Measurements from ENCODE around the gene DLG2. TPM values are rescaled to one million over a fixed set of nuclear protein-coding genes. Genes with fewer than 3 reads are reported as not detected.
"Not testable (repeated sequence)": the region's sequence is repeated elsewhere in the genome, so short reads cannot be mapped to it uniquely, and the experiment has no call there.

Gene DLG2
- total RNA-seq, 2 donors from 2014 or later = 1.9 to 3.2 TPM

DNA sequence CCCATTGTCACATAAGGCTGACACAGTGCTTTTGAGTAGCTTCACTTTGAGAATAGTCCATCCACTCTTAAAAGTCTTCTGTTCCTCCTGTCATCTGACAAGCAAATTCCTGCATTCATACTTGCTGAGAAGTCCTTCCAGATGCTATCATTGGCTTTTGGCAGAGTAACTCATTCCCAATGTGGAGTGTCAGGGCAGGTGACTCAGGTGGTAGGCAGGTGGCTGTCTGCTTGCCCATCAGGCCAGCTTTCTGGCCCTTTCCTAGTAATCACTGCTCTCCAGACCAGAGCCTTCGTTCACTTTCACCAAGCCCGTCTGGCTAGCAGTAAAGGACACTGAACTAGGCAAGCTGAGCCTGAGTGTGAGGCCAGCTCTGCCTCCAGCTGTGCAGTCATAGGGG, 2178.5 kb downstream of the DLG2 start:
- no peak for DNase-seq
- no peak for ATAC-seq
- intact Hi-C loops (cut with DNase I, micrococcal nuclease) = no loop called here

DNA sequence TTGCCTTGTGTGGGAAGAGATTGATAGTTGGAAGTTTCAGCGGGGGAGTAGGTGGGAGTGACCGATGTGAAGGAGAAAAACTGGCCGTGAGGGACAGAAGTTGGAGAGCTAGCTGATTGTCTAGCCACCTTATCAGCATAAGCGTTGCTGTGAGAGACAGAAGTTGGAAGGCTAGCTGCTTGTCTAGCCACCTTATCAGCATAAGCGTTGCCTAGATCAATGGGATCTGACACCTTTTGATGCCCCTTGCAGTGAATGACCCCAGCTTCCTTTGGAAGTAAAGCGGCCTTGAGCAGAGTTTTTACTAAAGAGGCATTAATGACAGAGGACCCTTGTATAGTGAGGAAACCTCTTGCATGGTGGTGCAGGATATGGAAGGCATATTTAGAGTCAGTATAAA, 2183.3 kb downstream of the DLG2 start:
- ATAC-seq; DNase-seq; intact Hi-C loops (cut with DNase I, micrococcal nuclease): not testable (repeated sequence)

DNA sequence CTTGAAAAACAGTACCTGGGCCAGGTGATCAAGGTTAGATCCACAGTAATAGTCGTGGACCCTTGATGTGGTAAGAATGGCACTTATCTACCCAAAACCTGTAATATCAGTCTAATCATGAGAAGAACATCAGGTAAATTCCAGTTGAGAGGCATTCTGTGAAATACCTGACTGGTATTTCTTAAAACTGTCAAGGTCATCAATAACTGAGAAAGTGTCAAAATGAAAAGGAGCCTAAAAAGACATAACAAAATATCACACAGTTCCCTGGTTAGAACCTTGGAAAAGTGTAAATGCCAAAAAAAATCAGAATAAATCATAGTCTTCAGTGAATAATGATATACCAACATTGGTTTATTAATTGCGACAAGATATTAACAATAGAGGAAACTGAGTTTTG, 2185.5 kb downstream of the DLG2 start:
- DNase-seq (no peak), ATAC-seq (no peak)
- intact Hi-C loops (cut with DNase I, micrococcal nuclease) = no loop called here

DNA sequence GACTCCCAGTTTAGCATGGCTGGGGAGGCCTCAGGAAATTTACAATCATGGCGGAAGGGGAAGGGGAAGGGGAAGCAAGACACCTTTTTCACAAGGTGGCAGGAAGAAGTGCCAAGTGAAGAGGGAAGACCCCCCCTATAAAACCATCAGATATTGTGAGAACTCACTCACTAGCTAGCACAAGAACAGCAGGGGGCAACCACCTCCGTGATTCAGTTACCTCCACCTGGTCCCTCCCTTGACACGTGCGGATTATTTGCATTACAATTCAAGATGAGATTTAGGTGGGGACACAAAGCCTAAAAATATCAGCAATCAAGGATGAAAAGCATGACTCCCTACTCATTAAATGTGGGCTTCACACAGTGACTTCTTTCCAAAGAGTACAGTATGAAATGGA, 2186.0 kb downstream of the DLG2 start:
- DNase-seq = no peak
- ATAC-seq = no peak

DNA sequence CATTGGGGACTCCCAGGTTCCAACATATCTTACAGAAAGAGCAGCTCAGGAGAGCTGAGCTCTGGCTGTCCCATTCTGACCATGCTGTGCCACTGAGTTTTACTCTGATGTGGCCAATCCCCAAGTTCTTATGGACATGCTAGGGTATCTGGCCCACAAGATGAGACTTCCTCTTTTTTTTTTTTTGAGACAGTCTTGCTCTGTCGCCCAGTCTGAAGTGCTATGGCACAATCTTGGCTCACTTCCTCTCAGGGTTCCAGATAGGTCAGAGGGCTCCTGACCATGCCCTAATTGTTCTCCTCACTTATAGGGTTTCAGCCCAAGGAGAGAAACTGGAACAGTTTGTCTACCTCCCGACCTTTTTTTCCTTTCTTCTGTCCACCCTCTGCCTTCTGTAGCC, 2188.7 kb downstream of the DLG2 start:
- ATAC-seq (no peak), DNase-seq (no peak)
- intact Hi-C loops (cut with DNase I, micrococcal nuclease) = no loop called here

More for the DNA sequence above, 2186.0 kb downstream of the DLG2 start:
- intact Hi-C loops (cut with DNase I, micrococcal nuclease) = no loop called here

DNA sequence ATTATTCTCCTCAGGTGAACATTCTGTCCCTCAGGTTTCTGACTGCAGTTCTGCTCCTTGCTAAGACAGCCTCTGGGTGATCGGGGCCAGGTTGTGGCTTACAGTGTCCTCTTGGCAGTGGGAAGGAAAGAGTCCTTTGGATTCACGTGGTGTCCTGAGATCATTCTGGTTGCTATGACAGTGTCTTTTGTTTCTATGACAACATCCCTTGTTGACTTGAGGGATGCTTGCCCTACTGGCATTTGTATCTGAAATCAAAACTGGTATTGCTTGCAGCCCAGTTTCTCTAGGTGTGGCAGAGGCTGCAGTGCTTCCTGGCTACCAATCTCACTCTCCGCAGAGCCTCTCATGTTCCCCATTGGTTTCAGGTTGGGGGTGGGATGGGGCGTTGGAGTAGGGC, 2189.2 kb downstream of the DLG2 start:
- DNase-seq = no peak
- intact Hi-C loops (cut with DNase I, micrococcal nuclease) = no loop called here
- ATAC-seq = no peak

DNA sequence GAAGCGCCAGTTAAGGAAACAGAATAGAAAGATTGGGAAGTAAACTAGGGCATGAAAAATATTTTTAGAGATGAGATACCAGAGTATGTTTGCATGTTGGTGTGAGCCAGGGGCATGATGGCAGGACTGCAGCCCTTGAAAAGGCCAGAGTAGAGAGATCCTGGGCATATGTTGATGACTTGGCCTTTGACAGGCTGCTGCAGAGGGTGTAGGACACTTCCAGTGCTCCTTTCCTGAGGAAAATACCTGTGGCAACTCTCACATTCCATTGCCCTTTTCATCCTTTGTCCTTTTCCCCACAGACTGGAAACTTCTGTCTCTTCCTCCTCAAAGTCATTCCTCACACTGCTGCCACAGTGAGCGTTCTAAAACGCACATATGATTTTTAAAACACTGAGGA, 2190.3 kb downstream of the DLG2 start:
- ATAC-seq = no peak
- intact Hi-C loops (cut with DNase I, micrococcal nuclease) = no loop called here
- DNase-seq = no peak

DNA sequence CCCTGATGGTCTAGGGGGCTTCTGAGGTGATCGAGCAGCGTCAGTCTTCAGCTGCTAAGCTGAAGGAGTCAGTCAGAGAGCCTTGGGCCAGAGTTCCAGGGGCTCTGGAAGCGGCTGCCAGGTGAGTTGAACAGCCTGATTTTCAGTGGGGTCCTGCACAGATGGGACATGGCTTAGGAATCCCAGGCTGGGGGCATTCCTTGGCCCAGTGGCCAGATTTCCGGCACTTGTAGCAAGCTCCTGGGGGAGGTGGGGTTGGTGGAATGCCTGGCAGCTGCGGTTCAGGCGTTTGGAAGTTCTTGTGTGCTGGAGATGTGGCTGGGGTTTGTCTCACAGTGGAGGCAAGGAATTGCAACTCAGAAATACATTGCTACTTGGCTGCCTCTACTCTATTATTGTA, 2192.3 kb downstream of the DLG2 start:
- ATAC-seq; intact Hi-C loops (cut with DNase I, micrococcal nuclease); DNase-seq: not testable (repeated sequence)

DNA sequence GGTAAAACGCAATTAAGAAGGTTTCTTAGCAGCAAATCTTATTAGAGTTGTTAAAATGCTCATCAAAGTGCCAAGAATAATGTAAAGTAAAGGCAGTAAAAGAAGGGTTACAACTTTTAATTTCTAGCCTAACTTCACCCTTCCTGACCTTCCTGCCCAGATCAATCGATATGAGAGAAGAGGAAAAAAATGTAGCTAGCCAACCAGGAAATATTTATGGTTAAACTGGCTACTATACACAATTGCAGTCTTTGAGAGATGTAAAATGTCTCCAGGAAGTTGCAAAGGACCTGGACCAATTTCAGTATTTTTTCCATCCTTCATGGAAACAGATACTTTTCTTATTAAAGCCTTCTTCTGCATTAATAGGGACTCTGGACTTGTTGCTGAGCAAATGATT, 2199.2 kb downstream of the DLG2 start:
- no peak for ATAC-seq
- no peak for DNase-seq
- intact Hi-C loops (cut with DNase I, micrococcal nuclease) = no loop called here

DNA sequence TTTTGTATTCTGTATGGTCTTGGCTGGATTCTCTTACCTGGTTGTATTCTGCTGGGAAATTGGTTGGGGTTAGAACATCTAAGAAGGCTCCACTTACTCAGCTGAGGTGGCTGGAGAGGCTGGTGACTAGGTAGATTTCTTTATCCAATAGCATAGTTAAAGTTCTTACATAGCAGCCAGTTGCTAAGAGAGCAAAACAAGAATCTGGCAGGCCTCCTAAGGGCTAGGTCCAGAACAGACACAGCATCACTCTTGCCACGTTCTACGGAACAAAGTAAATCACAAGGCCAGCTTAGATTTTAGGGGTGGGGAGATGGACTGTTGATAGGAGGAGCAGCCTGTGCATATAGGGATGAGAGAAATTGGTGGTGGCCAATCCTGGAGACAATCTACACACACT, 2199.6 kb downstream of the DLG2 start:
- ATAC-seq (no peak), DNase-seq (no peak)
- intact Hi-C loops (cut with DNase I, micrococcal nuclease) = no loop called here

DNA sequence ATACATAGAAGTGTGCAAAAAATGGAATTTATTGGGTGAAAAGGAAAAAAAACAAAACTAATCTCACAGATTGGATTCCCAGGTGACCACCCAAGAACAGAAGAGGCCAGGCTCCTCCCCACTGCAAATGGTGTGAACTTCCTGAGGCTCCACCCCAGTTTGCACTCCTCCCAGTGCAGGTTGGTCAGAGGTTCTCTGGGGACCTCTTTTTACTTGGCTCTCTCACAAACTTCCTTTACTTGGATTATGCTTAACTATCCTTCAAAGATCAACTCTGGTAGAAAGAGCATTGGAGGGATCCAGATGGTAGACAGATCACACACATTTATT, 2202.0 kb downstream of the DLG2 start:
- DNase-seq = no peak
- no peak for ATAC-seq
- intact Hi-C loops (cut with DNase I, micrococcal nuclease) = no loop called here

DNA sequence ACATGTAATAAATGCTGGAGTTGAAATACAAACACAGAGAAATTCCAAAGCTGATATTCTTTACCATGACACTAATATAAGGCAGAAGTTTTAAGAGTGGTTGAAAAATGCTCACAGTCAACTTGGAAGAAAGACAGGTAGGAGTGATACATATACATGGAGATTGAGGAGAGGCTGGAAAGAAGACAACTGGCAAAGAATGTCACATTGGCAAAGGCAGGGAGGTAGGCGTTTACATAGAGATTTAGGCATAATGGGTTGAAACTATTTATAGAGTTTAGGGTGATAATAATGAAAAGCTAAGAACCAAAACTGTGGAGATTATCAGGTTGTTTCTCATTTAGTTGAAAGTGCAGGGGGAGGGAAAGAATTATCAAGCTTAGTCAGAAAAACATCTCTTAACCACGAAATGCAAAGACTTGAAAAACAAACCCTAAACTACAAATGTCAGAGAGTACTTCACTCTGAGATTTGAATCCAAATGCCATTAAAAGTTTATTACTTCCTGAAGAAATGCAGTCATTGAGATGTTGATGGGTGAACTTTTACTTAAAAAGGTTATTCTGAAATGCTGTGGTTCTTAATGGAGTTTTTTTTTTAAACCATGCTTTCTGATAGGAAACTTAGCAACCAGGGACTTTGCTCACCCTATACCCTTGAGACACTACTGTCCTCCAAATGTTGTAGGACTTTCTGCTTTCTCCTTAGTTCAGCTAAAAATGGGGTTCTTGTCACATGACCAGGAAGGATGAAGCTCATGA, 2202.6 kb downstream of the DLG2 start:
- no peak for DNase-seq
- intact Hi-C loops (cut with DNase I, micrococcal nuclease) = no loop called here
- ATAC-seq = no peak

DNA sequence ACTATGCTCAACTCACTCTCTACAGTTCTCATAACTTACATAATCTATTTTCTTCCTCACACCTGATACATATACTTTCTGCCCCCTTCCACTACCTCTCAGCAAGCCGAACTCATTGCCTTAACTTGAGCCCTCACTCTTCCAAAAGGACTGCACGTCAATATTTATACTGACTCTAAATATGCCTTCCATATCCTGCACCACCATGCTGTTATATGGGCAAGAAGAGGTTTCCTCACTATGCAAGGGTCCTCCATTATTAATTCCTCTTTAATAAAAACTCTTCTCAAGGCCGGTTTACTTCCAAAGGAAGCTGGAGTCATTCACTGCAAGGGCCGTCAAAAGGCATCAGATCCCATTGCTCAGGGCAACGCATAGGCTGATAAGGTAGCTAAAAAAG, 2204.5 kb downstream of the DLG2 start:
- intact Hi-C loops (cut with DNase I, micrococcal nuclease); DNase-seq; ATAC-seq: not testable (repeated sequence)

DNA sequence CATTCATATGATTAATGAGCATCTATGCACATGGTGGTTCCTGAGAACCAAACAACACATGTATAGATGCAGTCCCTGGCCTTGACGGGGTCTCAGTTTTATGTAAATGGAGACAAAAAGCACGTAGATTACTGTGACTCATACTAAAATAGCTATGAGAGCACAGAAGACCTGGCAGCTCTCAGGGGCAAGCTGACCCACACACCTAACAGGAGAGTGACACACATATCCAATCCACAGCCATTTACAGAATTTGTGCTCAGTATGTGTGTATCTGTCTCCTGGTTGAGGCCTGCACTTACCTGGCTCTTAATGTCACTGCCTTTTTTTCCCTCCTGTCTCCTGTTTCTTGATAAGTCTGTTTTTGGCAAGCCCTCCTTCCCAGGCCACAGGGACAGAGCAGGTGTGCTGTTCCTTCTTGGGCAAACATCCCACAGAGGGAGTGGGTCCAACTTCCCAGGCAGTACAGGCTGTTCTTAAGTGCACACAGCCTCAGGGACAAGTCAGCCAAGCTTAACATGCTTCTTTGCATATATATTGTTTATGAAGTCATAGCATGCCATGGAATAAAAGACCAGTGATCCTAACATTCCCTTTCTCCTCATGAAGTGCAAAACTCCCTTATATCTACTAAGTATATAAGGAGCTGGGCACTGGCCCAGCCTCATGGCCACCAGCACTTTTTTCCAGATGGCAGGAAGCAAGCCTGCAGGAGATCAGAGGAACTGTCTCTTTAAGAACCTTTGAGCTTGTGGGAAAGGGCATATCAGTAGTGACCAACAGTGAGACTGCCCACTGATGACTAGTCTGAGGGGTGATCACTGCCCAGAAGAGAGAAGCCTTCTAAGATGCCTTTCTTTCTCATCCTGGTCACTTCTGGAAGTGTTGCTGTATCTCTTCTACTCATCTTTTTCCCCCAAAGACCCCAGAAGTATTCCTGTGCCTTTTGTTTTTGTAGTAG, 2216.3 kb downstream of the DLG2 start:
- ATAC-seq = no peak
- intact Hi-C loops (cut with DNase I, micrococcal nuclease) = no loop called here
- DNase-seq = no peak

DNA sequence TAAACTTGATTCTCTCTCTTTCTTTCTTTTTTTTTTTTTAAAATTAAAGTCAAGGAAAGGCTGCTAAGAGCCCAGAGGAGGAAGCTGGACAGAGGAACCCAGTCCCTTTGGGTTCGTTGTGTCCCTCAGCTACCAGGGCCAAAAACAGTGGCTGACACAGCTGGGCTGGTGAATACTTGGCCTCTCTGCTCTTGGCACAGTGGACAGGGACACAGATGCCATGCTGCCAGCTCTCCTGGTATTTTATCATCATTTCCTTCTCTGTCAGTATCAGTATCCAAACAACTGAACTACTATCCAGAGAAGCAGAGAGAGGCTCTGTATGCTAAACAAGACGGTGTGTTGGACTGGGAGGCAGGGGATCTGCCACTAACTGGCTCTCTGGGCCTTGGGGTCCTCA, 2217.3 kb downstream of the DLG2 start:
- no peak for DNase-seq
- ATAC-seq = no peak
- intact Hi-C loops (cut with DNase I, micrococcal nuclease) = no loop called here

DNA sequence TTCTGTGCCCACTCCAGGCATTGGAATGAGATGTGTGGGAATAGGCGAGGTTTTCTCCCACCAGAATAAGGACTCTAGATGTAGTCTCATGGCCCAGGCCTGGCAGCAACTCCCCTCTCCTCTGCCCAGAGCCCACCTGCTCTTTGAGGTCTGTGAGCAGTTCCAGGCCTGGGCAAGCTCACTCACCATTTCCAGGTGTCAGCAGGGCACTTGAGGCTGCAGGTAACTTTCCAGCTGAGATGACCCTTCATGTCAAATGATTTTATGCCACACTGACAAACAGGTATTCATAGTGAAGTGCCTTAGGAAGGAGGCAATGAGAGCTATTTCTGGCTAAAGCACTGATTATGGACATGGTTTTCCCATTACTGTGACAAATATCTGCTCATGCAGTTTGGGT, 2217.7 kb downstream of the DLG2 start:
- intact Hi-C loops (cut with DNase I, micrococcal nuclease) = no loop called here
- DNase-seq (no peak), ATAC-seq (no peak)

DNA sequence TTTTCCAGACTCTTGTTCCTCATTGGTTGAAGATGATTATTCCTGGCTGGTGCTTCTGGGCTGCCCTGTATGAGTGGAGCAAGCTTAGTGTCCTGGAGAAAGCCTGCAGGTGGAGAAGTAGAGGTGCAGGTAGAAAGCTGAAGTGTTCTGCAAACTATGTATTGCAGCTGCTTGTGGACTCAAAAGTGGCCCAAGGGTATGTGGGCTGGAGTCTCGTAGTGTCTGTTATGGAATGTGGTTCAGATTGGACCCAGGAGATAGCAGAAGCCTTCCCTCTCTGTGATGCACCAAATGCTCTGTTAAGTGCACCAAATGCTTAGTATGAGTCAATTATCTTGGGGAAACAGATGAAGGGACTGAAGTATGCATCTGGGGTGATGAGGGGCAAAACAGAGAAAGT, 2218.2 kb downstream of the DLG2 start:
- ATAC-seq (no peak), DNase-seq (no peak)
- intact Hi-C loops (cut with DNase I, micrococcal nuclease) = no loop called here
